Caco-2 (cell line): ENCODE data around the gene KIF16B. TPM values are rescaled to one million over a fixed set of nuclear protein-coding genes. Genes with fewer than 3 reads are reported as not detected.
"Not testable (repeated sequence)": the region's sequence is repeated elsewhere in the genome, so short reads cannot be mapped to it uniquely, and the experiment has no call there.

Source experiments
- BruUV-seq: library from RNA; stranded (reverse); fragments of 400-500 nt; replicated peaks from 2 replicates; lab custom pipeline; 2021; lab: Mats Ljungman, UMichigan
- CTCF ChIA-PET: fragments of 300-600 bp; sonication (Branson Sonifier 250); formaldehyde crosslinking; loops from one replicate; lab custom pipeline; 2022; ENCODE audit warnings: antibody characterized with exemption; lab: Charles Lee
- POLR2A ChIA-PET: fragments of 300-600 bp; sonication (Branson Sonifier 250); formaldehyde crosslinking; loops from one replicate; lab custom pipeline; 2022; ENCODE audit warnings: antibody characterized with exemption; lab: Charles Lee
- DNase-seq, 2 experiments: peaks; one replicate each; pipeline versions ENCODE4 v3.0.0 to v3.0.0-alpha.2; 2020 to 2022
- H3K27me3 ChIP-seq: replicated peaks from 2 replicates; pipeline ENCODE4 v1.6.0; 2011; ENCODE audit warnings: low read length; ENCODE audit not compliant: control insufficient read depth, insufficient read depth
- H3K36me3 ChIP-seq: 2 replicates; pipeline ENCODE4 v1.5.1; 2011; ENCODE audit warnings: low read length; ENCODE audit not compliant: control insufficient read depth, insufficient read depth
- H3K4me1 ChIP-seq: fragments of 250-450 bp; sonication (Bioruptor Pico); 2 replicates; pipeline ENCODE4 v1.5.1; 2020; ENCODE audit warnings: mild to moderate bottlenecking
- H3K4me3 ChIP-seq: 2 replicates; pipeline ENCODE4 v1.5.1; 2011; ENCODE audit warnings: low read depth, mild to moderate bottlenecking, control low read depth, low read length
- H3K9me3 ChIP-seq: fragments of 250-450 bp; sonication (Bioruptor Pico); 2 replicates; pipeline ENCODE4 v1.5.1; 2020; ENCODE audit warnings: mild to moderate bottlenecking, moderate library complexity
- H3K27ac Mint-ChIP-seq: one replicate; pipeline ENCODE4 v1.8.0; 2022; ENCODE audit warnings: mixed read lengths; ENCODE audit not compliant: unreplicated experiment
- H3K27me3 Mint-ChIP-seq: one replicate; pipeline ENCODE4 v1.8.0; 2022; ENCODE audit warnings: mixed read lengths; ENCODE audit not compliant: insufficient read depth, unreplicated experiment
- H3K36me3 Mint-ChIP-seq: one replicate; pipeline ENCODE4 v1.8.0; 2022; ENCODE audit warnings: mild to moderate bottlenecking, mixed read lengths; ENCODE audit not compliant: insufficient read depth, unreplicated experiment
- H3K4me1 Mint-ChIP-seq: one replicate; pipeline ENCODE4 v1.8.0; 2022; ENCODE audit warnings: low read depth, mixed read lengths; ENCODE audit not compliant: unreplicated experiment
- H3K4me3 Mint-ChIP-seq: one replicate; pipeline ENCODE4 v1.8.0; 2022; ENCODE audit warnings: mild to moderate bottlenecking, moderate library complexity, mixed read lengths; ENCODE audit not compliant: unreplicated experiment
- H3K9me3 Mint-ChIP-seq: one replicate; pipeline ENCODE4 v1.8.0; 2022; ENCODE audit warnings: mixed read lengths; ENCODE audit not compliant: unreplicated experiment
- intact Hi-C: fragments of 100-400 bp; cut with micrococcal nuclease; formaldehyde crosslinking; loops from one replicate; pipeline ENCODE4 v1.10.0; 2022; ENCODE audit not compliant: unreplicated experiment
- total RNA-seq: library from RNA; stranded (reverse); gene quantifications from 2 replicates; pipeline ENCODE4 v1.2.3, GENCODE V29; 2022
- TF ChIP-seq, protein P1 (sequence below), 2 experiments: fragments of 200-600 bp in 1 of 2; IDR thresholded peaks; 1 replicate in 1 of 2; 2 replicates in 1 of 2; pipeline versions ENCODE4 v1.5.1 to v1.8.0; 2011 to 2022; ENCODE audit warnings: antibody characterized with exemption in 1 of 2, control low read depth in 1 of 2, inconsistent platforms in 1 of 2, low read depth in 1 of 2, low read length in 1 of 2, mild to moderate bottlenecking in 1 of 2, moderate library complexity in 1 of 2; ENCODE audit not compliant: insufficient read depth in 1 of 2, severe bottlenecking in 1 of 2, unreplicated experiment in 1 of 2

The KIF16B gene
- total RNA-seq, 1 experiment from 2014 or later = 11.3 TPM

DNA sequence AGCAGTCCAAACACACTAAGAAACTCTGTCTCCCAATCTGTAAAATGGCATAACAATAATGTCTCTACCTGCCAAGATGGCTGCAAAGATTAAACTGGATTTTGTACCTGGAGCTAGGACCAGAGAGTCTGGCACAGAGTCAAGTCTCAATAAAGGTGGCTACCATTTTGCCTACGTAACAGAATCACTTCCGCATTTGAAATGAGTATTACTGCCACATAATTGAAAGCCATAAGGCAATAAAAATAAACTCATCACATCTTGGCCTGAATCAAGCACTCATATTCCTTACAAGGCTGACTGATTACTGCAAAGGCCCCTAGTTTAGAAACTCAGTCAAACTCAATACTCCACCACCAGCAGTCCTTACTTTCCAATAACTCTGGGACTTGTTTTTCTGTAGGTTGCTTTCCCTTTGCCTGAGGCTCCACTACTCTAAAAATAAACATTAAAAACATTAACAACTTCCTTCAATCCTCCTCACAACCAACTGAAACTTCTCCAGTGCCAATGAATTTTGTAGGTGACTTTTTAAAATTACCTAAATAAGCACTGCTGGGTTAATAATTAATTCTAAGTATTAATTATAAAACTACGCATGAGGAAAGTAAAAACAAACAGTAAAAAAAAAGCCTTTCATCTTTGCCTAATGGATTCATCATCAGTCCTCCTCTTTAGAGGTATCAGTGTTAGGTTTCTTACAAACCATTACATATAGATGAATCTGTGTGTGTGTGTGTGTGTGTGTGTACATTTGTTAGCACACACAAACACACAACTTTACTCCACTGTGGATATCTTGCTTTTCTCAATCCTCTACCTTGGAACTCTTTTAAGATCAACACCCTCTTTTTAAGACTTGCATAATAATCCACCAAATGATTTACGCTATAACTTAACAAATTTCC lies 3.7 kb downstream of the KIF16B start:
- Histone ChIP-seq H3K27me3 (no peaks in the 10 kb centered on the region), H3K36me3 (peaks cover 1% of the 10 kb centered on the region; the same call in 1 of the 2 replicates), H3K9me3 (no peaks in the 10 kb centered on the region), H3K4me3 (no peak overlapping the region), H3K4me1 (peaks cover 11% of the 10 kb centered on the region; the same call in 1 of the 2 replicates)
- ChIA-PET POLR2A (no interaction called here), CTCF (no interaction called here)
- no TSS peak for BruUV-seq
- no peak for DNase-seq
- Mint-ChIP-seq H3K4me1 (peaks cover 15% of the 10 kb centered on the region), H3K36me3 (peaks cover 13% of the 10 kb centered on the region), H3K9me3 (no peaks in the 10 kb centered on the region), H3K27ac (no peak overlapping the region), H3K4me3 (no peak overlapping the region), H3K27me3 (no peaks in the 10 kb centered on the region)
- TF ChIP-seq, protein P1, sequence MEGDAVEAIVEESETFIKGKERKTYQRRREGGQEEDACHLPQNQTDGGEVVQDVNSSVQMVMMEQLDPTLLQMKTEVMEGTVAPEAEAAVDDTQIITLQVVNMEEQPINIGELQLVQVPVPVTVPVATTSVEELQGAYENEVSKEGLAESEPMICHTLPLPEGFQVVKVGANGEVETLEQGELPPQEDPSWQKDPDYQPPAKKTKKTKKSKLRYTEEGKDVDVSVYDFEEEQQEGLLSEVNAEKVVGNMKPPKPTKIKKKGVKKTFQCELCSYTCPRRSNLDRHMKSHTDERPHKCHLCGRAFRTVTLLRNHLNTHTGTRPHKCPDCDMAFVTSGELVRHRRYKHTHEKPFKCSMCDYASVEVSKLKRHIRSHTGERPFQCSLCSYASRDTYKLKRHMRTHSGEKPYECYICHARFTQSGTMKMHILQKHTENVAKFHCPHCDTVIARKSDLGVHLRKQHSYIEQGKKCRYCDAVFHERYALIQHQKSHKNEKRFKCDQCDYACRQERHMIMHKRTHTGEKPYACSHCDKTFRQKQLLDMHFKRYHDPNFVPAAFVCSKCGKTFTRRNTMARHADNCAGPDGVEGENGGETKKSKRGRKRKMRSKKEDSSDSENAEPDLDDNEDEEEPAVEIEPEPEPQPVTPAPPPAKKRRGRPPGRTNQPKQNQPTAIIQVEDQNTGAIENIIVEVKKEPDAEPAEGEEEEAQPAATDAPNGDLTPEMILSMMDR (IDR thresholded peaks at IDR 0.05; ENCODE audit: insufficient read depth in 1 of 2, low read depth in 1 of 2, low read length in 1 of 2, severe bottlenecking in 1 of 2, unreplicated experiment in 1 of 2) = no peak
- intact Hi-C loops = loop anchor here (5.0 to 10.0 kb wide), 3 partner anchors 42 to 295 kb away; no protein-coding TSS in a partner anchor

DNA sequence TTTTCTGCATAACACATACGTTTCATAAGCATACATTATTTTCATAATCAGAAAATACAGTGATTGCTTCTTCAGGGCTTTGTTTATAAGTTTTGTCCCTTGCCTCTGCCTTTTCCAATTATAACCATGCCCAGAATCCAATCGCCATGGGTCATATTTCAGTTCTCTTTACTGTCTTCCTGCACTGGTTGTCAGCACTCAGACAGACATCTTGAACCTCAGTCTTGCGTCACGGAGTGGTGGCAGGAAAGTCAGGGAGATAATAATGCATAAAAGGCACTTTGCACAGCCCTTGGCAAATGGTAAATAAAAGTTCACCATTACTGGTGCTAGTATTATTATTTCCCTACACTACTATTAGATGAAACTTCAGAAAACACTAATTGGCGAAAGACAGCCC lies 7.2 kb downstream of the KIF16B start:
- ChIA-PET POLR2A (no interaction called here), CTCF (no interaction called here)
- Mint-ChIP-seq H3K4me3 (no peak overlapping the region), H3K27me3 (no peaks in the 10 kb centered on the region), H3K36me3 (no peaks in the 10 kb centered on the region), H3K27ac (no peak overlapping the region), H3K4me1 (peaks cover 22% of the 10 kb centered on the region), H3K9me3 (no peaks in the 10 kb centered on the region)
- Histone ChIP-seq H3K9me3 (no peaks in the 10 kb centered on the region), H3K27me3 (no peaks in the 10 kb centered on the region), H3K4me1 (0 out of 2 replicates have a peak, but pooled peaks cover 4% of the 10 kb centered on the region), H3K36me3 (peaks cover 1% of the 10 kb centered on the region; the same call in 1 of the 2 replicates), H3K4me3 (no peak overlapping the region)
- no peak for DNase-seq
- no TSS peak for BruUV-seq
- TF ChIP-seq, protein P1 (IDR thresholded peaks at IDR 0.05; ENCODE audit: insufficient read depth in 1 of 2, low read depth in 1 of 2, low read length in 1 of 2, severe bottlenecking in 1 of 2, unreplicated experiment in 1 of 2) = no peak
- intact Hi-C loops = no loop called here

DNA sequence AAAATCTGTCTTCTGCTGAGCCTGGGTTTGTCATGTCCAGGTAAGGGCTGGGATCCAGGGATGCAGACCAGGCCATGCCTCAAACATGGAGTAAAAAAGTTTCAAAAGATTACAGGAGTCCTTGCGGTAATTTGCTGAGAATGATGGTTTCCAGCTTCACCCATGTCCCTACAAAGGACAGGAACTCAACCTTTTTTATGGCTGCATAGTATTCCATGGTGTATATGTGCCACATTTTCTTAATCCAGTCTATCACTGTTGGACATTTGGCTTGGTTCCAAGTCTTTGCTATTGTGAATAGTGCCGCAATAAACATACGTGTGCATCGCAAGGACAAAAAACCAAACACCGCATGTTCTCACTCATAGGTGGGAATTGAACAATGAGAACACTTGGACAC lies 9.2 kb downstream of the KIF16B start:
- H3K9me3 Mint-ChIP-seq, H3K9me3 ChIP-seq: not testable (repeated sequence)

More for the DNA sequence above, 9.2 kb downstream of the KIF16B start:
- H3K4me1 ChIP-seq, H3K36me3 Mint-ChIP-seq, H3K27me3 Mint-ChIP-seq, H3K27ac Mint-ChIP-seq, H3K4me3 Mint-ChIP-seq, CTCF ChIA-PET, H3K4me1 Mint-ChIP-seq, DNase-seq, H3K36me3 ChIP-seq, BruUV-seq, intact Hi-C loops, H3K27me3 ChIP-seq, POLR2A ChIA-PET, H3K4me3 ChIP-seq: not testable (repeated sequence)
